ENCODE measurements around the gene TNK1. TPM values are rescaled to one million over a fixed set of nuclear protein-coding genes. Genes with fewer than 3 reads are reported as not detected.

Gene TNK1
- polyA plus RNA-seq, 1 donor = 5.5 TPM

DNA sequence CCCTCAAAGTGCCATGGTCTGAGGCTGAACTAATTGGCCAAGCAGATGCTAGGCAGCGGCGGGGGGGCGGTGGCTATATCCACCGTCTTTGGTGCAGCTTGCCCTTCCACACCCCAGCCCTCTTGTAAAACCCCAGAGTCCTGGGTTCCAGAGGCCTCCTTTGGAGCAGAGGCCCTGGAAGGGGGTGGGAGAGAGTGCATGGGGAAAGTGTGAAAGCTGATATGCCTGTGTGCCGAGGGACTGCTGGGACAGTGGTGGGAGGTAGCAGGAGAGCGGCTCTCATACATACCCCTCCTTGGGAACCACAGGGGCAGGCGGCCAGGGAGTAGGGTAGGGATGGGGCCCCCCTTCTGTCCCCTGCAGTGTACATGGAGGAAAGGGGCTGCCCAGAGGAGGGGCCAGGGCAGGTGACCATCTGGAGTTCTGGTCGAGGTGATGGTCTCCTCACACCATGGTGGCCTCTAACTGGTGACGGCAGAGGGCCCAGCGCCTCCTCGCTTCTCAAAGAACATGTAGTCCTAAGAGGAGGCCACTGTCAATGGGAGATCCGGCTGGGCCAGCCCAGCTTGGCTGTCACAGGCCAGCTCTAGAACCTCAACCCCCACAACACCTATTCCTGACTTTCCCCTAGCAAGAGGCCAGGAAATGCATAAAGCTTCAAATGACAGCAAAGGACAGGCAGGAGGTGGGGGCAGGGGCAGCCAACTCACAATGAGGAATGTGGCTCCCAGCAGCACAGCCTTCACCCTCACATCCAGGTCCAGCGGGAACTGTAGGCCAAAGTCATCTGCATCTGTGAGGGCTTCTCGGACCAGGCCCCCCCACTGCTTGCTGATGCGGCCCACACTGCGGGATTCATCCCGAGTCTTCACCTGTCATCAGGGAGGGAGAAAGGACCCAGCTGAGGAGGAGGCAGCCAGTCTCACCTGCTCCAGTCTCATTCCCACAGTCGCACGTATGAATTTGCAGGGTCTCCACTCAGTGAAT lies 9.3 kb downstream of the TNK1 start:
- DNase-seq = no peak

DNA sequence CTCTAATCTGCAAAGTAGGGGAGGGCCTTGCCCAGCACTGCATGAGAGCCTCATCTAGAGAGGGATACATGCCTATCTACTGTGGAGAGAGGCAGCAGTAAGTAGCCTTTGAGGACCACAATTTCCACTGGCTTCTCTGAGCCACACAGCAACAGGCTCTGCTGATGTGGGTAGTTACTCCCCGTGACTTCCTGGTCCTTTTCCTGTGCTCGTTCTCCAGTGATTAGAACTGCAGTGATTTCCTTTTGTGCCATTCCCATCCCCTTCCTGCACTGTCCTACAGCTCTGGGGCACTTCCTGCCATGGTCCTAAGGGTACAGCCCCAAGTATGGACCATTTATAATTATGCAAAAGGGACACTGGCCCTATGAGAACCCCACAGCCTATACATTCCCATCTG lies 10.4 kb downstream of the TNK1 start:
- DNase-seq = no peak

DNA sequence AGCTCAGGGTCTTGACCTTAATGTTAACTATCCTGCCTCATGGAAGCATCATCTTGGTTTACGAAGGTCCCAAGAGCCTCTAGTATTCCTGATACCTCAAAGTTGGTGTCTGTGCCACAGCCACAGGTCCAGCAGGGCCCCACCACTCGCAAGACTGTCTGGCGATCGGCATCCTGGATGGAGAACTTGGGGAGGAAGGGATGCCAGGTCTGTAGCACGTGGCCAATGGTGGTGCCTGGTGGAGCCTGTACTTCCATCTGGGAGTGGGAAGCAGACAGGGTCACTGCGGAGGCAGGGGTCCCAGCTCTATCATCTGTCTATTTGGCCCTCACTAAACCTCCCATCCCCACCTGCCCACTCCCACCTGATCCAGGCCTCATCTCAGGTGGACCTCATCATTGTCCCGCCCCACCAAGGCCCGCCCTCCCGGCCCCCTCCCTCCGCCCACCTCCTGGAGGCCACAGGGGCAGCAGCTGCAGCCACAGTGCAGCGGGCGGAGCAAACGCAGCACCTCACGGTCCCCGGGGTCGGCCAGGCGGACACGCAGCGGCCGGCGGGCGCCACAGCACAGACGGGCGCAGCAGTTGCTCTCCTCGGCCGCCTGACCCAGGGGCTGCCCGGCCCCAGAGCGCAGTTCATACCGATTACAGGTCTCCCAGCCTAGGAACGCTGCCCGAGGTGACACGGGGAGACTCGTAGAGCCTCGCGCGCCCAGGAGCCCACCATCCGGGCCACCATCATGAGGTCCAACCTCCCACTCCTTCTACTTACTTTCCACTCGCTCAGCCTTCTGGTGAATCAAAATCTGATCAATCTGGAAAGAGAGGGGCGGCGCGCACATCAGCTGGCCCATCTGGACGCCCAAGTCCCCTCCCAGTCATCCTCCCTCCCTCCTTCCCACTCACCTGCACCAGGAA lies 12.1 kb downstream of the TNK1 start:
- DNase-seq = no peak

DNA sequence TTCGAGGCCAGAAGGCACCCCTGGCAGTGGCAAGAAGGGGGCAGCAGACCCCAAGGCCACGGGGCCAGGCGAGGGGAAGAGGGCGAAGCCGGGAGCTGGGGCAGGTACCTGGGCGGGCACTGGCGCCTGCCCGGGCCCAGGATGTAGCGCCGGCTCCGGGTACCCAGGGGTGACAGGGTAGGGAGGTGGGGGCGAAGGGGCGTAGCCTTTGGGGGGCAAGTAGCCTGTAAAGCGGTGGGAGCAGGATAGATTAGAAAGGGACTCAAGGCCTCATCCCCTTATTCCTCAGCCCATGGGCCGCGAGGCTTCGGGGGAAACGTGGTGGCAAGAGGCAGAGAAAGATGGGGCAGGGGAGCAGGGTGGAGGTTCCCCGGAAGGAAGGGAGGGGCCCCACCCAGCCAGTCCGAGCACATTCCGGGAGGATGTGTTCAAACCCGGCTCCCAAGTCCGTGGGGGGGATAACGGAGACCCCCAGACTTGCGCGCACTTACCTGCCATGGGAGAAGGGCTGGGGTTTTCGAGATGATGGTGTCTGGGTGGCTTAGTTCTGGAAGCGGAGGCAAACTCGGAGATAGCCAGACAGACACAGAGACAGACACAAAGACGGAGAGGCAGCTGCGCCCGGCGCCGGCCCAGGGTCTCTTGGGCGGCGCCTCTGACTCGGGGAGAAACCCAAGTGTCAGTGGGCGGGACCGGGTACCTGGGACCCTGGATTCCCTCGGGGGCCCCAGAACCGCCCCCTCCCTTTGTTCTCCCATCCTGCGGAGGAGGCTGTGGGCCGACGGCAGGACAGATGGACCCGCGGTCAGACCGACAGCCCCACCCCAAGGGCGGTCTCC lies 12.9 kb downstream of the TNK1 start:
- DNase-seq = no peak

DNA sequence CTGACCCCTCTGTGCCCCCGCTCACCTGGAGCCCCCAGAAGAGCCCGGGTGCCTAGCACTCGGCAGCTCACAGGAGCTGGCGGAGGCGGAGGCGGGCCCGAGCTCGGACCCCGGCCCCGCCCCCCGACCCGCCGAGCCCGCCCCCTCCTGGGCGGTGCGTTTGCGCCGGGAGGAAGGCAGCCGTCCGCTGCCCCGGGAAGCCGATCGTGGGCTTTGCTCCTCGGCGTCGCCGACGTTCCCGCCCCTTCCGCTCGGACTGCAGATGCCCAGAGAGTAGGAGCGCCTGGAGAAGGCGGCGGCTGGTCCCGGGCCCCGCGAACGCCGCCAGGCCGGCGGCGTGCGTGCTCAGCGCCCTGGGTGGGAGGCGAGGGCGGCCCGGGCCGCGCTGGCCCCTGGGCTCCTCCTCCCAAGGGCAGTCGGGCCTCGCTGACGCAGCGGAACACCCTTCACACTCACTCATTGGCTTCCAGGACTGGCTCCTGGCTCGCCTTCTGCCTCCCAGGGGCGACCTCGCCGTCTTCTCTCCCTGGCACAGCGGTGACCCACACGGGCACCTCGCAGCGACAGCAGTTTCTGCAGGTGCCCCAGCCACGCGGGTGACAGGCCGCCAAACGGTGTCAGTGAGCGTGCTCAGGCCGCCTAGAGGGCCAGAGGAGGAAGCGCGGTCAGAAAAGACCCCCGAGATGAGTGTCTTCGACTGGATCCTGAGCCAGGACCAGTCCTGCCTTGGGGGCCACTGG lies 13.7 kb downstream of the TNK1 start, which contains the start of gene PLSCR3:
PLSCR3 (minus strand) TSS at position 74 of the 740 bp plus-strand sequence. CDS start 415 bp downstream, outside the sequence.
- DNase-seq = peak; percentile 82

DNA sequence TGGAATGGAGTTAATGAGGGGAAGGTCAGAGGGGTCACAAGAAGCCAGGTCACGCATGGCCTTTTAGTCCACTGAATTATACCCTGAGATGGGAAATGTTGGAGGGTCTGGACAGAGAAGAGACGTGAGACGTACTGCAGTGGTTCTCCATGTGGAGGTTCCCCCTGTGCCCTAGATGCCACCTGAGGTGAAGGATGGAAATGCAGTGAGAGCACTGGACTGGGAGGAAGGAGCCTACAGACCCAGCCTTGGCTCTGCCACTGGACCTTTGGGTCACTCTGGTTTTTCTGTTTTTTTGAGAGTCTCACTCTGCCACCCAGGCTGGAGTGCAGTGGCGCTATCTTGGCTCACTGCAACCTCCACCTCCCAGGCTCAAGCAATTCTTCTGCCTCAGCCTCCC lies 15.3 kb downstream of the TNK1 start:
- no peak for DNase-seq

DNA sequence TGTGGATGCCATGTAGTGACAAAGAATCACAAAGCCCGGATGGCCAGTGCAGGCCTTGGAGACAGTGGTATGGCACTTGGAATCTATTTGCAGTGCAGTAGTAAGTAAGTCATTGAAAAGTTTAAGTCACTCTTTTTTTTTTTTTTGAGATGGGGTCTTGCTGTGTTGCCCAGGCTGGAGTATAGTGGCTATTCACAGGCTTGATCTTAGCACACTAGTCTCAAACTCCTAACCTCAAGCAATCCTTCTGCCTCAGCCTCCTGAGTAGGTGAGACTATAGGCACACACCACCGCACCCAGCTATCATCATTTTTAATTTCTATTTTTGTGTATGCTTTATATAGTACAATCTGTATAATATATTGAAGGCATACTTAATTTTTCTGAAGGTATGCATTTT lies 17.7 kb downstream of the TNK1 start:
- no peak for DNase-seq

DNA sequence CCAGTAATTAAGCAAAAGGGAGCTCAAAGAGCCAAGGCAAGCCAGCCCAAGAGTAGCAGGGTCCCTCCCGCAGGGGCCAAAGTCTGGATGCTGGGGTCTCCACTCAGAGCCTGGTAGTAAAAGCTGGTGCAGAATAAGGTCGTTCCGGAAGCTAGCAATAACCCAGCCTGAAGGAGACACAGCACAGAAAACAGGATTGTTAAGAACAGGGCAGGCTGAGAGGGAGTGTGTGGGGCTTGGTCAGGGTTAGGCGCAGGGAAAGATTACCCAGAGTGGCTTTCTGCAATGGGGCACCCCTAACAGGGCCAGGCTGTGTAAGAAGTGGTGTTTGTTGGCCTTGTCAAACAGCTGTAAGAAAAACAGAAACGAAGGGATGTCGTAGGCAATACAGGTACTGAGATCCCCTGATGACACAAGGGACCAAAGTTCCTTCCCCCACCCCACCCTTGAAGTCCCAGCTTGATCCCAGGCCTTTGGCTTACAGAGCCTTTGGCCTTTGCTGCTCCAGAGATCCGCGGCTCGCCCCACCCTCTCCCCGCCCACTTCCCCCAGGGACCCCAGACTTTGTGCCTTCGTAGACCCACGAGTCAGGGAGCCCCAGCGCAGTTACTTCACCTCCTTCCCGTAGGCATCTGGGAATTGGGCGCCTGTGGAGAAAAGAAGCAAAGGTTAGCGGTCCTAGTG lies 22.3 kb downstream of the TNK1 start:
- no peak for DNase-seq

DNA sequence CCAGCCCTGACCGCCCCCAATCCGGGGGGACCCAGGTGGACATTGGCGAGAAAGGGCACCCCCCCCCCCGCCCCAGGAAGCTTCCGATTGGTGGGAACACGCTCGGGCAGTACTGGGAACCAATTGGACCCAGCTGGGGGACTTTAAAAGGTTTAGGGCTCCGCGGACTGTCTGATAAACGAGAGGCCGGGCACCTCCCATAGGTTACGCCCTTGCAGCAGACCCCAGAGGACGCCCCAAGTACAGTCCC lies 22.8 kb downstream of the TNK1 start:
- no peak for DNase-seq

DNA sequence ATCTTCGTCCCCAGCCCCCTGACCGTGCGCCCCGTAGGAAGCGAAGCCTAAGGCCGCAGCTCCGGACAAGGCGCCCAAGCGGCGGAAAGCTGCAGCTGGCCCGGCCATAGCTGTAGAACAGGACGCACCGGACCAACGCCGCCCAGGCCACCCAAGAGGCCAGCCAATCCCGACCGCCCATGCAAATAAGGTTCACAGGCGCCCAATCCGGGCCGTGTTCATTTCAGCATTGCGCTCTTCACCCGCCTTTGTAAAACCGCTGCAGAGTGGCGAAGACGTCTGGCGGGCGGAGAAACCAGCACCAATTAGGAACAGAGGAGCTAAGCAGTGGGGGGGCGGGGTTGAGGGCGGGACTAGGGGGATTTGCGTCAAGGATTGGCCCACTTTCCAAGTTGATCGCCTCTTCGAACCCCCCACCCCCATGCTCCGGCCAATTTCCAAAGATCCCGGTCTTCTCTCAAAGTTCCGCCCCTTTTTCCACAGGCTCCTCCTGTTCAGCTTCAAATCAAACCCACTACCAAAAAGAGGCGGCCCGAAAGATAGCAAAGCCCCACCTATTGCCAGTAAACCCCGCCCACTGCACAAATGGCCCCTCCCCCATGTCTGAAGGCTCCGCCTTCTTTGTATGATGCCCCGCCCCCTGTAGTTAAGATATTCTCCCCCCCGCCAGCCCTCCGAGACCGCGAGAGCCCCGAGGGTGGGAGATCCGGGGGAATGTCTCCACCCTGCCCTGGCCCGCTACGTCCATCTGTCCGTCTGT lies 23.3 kb downstream of the TNK1 start, which contains the start of gene TMEM256:
TMEM256 (minus strand) TSS at position 121 of the 760 bp plus-strand sequence; CDS start at position 108, 13 bp downstream.
- DNase-seq = peak; percentile 99

DNA sequence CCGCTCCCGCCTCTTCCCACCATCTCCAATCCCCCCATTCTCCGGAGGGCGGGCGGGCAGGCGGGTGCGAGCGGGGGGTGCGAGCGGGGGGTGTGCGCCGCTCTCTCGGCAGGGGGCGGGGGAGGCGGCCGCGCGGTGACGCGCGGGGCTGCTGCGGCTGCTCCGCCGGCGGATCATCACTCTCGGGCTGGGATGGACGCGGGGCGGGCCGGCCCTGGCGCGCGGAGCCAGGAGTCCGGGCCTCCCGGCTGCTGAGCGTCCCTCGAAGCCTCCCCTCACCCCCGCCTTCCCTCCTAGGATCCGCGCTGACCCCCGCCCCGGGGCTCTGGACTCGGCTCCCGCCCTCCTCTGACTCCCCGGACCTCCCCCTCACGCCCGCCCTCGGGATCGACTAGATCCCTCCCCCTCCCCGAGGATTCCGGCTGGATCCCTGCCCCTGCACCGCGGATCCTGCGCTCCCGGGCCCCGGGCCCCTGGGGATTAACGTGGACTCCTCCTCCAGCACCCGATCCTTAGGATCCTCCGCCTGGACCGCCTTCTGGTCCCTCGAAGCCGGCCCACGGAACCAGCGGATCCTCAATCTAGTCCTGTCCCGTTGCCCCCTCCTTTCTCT lies 24.0 kb downstream of the TNK1 start:
- no peak for DNase-seq

DNA sequence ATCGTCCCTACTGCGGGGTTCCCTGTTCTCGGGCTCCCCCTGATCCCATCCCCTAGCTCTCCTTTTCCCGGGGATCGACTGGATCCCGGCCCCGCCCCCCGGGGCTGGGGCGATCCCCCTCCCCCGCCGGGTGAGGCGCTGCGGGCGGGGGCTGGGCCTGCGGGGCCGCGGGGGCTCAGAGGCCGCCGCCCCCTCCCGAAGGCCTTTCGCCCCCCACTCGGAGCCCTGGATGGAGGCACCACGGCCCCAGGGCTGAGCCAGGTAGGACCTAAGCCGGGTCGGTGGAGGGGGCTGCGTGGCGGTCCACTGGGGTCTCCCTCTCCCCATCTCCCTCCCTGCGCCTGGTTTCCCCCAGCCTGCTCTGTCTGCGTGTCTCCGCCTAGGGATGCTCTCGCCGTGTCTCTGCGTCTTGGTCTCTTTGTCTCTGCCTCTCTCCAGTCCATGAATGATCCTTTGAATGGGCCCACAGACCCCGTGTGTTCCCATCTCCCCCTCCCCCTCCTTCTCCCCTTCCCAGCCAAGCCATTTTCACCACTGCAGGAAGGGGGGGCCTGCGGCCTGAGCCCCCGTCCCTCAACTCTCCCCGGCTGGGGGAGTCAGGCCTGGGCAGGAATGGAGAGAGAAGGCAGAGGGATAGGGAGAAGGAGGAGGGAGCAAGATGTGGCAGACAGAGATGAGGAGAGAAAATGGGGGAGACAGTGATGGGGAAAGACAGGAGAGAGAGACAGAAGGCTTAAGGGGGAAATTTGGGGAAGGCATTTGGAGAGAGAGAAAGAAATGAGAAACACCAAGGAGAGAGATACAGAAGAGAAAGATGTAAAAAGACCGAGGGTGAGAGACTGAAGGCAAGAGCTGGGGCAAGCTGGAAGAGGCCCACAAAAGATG lies 24.7 kb downstream of the TNK1 start:
- DNase-seq = no peak

DNA sequence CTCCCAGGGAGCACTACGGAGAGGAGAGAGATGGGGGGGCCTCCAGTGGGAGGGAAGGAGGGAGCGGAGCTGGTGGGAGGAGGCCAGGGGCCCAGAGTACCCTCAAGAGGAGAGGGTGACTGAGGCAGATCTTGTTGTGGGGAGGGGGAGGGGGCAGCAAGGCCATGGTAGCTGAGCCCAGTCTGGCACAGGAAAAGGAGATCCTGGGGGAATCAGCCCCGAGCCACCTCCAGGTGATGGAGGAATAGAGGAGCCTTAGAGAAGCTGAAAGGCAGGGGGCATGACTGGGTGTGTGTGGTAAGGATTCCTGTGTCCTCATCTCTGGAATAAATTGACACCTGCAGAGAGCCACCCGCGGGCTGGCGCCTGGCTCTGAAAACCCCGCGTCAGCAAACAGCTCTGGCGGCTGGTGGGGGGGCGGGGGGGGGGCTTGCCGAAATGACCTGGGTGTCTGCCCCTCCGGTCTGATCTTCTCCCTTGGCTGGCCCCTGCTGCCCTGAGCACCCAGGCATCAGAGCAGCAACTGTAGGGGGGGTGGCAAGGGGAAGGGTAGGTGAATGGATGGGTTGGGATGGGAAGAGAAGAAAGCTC lies 25.4 kb downstream of the TNK1 start:
- DNase-seq = no peak

DNA sequence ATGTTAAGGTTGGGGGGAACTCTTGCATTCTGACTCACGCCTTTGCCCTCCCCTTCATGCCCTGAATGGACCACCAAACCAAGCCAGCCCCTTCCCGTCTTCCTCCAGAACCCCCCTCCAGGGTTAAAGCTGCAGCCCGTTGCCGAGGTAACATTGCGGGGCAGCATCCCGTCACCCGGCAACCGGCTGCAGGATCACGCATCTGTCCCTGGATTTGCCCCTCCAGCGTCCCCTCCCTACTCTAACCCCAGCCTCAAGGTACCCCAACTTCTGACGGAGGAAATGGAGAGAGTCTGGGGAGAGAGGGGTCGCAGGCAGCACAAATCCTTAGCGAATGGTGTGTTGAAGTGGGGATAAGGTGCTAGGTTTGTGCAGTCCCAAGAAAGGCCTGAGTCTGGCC lies 26.2 kb downstream of the TNK1 start:
- DNase-seq = no peak

DNA sequence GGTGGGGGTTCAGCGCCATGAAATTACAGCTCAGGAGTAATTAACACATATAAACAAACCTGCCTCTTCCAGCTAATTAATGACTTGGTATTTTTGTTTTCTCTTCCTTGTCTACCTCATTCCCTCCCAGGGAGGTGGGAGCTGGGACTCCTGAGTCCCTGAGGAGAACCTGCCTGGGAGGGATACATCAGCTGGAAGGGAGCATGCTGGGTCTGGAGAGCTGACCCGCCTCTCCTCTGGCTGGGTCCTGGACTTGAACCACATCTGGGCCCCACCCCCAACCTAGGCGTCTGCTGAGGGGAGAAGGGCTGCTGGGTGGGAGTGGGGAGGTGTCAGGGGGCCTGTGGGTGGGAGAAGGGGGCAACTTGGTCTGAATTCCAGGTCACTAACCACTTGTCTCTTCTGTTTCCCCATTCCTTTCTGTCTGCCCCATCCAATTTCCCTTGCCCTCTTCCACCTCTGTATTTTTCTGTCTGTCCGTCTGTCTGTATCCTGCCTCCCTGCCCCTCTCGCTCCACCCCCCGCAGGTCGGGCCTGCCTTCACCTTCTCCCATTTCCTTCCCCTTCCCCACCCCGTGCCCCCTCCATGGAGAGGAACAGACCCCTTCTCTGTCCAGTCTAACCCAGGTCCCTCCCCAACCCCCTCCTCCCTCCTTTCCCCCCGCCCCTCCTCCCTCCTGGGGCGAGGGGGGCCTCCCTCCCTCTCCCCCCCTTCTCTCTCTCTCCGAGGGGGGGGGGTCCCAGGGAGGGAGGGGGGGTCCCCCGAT lies 26.8 kb downstream of the TNK1 start, which contains the start of gene NLGN2:
NLGN2 (plus strand) TSS at position 361 of the 767 bp plus-strand sequence. CDS start 411 bp downstream, outside the sequence.
- no peak for DNase-seq

DNA sequence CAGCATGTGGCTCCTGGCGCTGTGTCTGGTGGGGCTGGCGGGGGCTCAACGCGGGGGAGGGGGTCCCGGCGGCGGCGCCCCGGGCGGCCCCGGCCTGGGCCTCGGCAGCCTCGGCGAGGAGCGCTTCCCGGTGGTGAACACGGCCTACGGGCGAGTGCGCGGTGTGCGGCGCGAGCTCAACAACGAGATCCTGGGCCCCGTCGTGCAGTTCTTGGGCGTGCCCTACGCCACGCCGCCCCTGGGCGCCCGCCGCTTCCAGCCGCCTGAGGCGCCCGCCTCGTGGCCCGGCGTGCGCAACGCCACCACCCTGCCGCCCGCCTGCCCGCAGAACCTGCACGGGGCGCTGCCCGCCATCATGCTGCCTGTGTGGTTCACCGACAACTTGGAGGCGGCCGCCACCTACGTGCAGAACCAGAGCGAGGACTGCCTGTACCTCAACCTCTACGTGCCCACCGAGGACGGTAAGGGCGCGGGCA lies 27.4 kb downstream of the TNK1 start:
- DNase-seq = no peak

DNA sequence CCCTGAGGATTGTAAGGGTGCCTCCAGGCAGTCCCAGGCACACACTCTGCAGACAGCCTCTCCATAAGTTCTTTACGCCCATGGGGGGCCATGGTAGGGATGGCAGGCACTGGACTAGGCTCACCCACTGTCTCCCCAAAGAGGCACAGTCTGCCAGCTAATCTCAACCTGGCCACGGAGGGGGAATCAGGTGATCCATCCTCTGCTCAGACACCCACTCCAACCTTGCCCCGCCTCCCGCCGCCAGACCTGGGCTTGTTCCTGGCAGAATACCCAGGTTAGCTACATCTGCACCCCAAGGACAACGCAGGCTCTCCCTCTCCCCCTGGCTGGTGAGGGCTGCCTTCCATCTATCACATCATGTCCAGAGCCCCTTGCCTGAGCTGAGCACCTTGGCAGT lies 28.0 kb downstream of the TNK1 start:
- no peak for DNase-seq
